NCI-H2029 treated with DMSO at 0.1 percent for 48 hours (cell line): Measurements from ENCODE around the gene DLEU7.

ENCODE experiments used
- DNase-seq: peaks from one replicate; lab custom pipeline; 2025; lab: John Stamatoyannopoulos, UW

DLEU7 gene

DNA sequence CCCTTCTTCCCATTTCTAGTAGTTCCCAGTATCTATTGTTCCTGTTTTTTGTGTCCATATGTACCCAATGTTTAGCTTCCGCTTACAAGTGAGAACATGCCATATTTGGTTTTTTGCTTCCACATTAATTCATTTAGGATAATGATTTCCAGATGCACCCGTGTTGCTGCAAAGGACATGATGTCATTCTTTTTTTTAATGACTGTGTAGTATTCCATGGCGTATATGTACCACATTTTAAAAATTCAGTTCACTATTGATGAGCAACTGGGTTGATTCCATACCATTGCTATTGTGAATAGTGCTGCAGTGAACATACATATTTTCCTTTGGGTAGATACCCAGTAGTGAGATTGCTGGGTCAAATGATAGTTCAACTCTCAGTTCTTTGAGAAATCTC, 50.5 kb downstream of the DLEU7 start:
- DNase-seq, result no peak

DNA sequence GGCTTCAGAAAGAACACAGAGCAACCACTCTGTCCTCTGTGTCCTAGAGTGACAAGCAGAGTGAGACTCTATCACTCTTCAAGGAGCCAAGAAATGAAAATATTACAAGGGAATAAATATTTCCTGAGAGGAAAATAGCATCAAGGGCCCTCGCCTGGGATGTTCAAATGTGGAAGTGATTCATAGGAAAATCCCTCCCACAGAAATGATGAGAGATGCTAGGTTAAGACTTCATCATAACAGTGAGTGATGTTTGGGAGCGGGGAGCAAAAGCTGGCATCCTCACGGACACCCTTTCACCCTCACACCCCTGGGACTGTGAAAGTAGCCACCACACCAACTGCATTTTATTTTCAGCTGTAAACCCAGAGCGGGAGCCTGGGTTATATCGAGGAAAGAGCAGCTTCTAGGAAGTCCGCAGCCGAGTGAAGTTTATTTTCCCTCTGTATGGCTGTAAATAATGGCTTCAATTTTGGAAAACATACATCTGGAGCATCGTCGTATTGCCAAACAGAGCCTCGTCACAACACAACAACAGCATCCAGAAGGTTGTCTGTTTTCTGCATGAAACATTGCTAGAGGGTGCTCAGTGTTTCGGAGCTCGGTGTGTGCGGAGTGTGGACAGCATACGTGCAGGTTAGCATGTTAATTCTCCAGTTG, 54.8 kb downstream of the DLEU7 start:
- no peak for DNase-seq

DNA sequence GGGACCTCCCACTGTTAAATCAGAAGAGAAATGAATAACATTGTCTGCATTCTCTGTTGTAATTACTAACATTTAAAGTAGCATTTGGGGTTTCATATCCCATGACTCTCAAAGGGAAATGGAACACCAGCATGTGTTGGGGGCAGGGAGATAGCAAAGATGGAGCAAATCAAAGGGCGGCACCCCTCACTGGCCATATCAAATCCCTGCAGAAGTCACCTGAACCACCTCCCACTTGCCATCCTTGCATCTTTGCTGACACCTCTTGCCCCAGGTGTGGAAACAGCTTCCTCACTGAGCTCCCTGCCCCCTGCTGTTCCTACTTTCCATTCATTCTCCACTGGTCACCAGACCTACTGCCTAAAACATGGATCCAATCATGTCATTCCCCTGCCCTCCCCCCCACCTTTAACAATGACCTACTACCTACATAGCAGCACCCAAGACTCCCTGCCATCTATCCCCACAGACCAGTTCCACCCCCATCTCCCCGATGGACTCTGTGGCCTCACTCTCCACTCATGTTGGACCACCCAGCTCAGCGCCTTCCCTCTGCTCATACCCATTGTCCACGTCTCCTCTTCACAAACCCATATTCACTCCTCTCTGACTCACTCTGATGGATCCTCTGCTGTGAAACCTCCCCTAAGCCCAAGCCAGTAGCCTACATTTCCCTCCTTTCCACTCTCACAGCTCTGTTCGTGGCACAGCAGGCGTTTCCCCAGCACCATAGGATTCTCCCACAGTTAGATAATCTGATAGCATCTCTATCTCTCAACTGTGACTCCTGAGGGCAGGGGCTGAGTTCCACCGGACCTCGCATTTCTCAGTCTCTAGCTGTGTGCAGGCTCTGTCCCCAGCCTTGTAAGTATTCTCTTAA, 55.9 kb downstream of the DLEU7 start:
- no peak for DNase-seq

DNA sequence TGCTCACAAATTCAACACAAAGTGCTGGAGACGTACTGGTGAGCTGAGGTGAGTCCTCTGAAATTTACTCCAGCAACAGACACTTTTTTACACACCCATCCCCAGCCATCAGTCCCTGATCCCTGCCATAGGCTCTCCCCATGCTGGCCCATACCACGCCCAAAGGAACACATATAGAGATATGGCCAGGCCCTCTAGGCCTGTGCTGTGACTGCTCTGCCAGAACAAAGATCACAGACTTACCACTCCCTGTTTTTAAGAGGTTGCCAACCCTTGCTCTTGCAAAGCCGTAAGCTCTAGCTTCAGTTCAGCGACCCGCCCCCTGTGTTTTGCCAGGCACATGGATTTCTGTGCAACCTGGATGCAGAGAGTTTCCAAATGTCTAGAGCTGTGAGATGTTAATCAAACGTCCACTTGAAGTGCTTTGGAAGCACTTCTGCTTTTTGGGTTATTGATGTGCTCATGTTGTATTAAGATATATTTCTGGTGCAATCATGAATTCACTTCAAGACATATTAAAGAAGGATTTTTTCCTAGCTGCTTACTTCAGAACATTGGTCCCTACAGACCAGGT, 59.7 kb downstream of the DLEU7 start:
- no peak for DNase-seq

DNA sequence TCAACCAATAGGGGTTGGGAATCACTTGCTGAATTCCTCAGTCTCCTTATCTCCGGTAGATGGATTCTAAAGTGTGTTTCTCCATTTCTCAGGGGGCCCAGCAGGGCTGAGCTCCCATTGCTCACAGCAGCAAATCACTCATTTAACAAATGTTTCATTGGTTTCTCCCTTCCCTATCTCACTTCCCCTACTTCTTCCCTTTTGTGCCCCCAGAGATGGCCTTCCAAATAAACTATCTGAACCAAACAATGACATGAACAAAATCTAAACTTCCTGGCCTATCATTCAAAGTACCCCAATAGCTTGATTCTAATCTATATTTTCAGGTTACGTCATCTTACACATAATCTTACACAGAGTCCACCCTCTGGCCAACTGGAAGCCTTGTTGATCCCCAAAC, 60.4 kb downstream of the DLEU7 start:
- no peak for DNase-seq

DNA sequence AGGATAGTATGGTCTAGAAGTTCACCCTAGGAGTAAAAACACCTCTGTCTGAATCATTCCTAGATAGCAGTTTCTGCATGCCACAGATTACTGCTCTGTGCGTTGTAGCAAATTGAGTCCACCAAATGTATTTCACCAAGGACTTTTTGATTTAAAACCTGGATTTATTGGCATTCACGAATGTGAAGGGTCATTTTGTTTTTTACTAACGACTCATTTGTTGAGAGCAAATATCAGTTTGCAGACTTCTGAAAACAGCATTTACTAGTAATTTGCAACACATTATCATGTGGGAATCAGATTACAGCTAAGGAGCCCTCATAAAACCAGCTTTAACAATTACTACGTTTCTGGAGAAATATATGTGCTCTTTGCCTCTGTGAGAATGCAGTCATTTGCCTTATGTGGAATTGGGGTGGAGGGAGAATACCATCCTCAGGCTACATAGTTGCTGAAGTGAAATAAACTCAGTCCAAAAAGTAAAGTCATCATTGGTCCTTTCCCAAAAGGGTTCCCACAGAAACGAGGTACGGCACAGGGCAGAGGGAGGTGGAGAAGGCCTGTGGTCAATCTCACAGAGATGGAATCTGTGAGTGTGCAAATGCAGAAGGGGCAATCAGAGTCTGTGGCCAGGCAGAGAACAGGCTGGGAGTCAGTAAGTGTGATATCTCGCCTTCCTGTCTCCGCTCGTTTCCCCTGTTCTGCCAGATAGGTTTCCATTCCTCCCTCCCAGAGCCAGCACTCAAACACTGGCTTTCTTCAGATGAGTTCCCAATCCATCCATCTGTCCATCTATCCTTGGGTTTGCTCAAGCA, 63.1 kb downstream of the DLEU7 start:
- no peak for DNase-seq

DNA sequence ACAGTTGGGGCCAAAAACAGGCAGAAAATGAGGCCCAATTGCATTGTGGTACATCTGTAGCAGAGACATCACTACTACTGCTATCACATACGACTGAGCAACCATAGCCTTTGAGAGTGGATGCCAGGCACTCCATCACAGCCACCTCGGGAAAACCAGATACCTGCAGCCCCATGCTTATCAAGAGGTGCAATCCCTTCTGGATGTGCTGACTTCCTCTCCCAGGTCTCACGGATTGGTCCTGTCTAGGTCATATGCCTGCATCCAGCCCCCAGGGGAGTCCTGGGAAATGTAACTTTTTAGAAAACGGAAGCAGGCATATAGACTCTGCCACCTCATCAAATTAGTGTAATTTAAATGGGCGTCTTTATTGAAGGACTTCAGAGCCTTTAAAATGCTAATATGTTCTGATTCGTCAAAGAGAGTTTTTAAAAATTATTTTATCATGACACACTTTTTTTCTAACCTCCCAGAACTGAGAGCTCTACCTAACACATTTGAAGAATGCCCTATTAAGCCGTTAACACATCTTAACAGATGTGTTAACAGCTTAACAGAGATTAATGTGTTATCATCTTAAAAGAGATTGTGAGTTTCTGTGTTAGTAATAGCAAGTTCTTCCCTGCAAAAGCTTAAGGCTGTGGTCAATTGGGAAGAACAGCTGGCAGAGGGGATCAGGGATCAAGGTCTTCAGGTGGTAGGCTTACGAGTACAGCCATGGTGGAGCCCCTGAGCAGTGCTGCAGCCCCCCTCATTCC, 63.9 kb downstream of the DLEU7 start:
- DNase-seq, result no peak
